K562 (cell line): ENCODE measurements around the gene ASIP. TPM values are rescaled to one million over a fixed set of nuclear protein-coding genes. Genes with fewer than 3 reads are reported as not detected.

Source experiments
- ATF3 ChIP-seq, 2 experiments: fragments of 450-650 bp in 1 of 2; sonication (generic) in 1 of 2; formaldehyde crosslinking in 1 of 2; IDR thresholded peaks in 1 of 2; conservative IDR thresholded peaks in 1 of 2; 2 replicates each; pipeline versions ENCODE4 v1.6.1 to v1.8.1; 2016 to 2023; ENCODE audit warnings: mild to moderate bottlenecking in 2 of 2, moderate library complexity in 2 of 2, inconsistent platforms in 1 of 2, missing genetic modification reagents in 1 of 2
- CHCHD3 ChIP-seq: fragments of 250-450 bp; sonication (Bioruptor Pico); IDR thresholded peaks from 2 replicates; pipeline ENCODE4 v2.1.2; 2022; ENCODE audit warnings: mild to moderate bottlenecking
- DDX20 ChIP-seq: fragments of 450-650 bp; IDR thresholded peaks from 2 replicates; pipeline ENCODE4 v1.6.1; 2016; ENCODE audit warnings: missing genetic modification characterization, low read depth, mild to moderate bottlenecking, missing compliant biosample characterization, moderate library complexity
- ETS2 ChIP-seq: IDR thresholded peaks from 2 replicates; pipeline ENCODE4 v1.6.1; 2016; ENCODE audit warnings: borderline replicate concordance, missing genetic modification characterization, mild to moderate bottlenecking, moderate library complexity, missing compliant biosample characterization; ENCODE audit not compliant: poor library complexity, severe bottlenecking
- FUS ChIP-seq: fragments of 200-400 bp; formaldehyde crosslinking; optimal IDR thresholded peaks from 2 replicates; pipeline ENCODE3; 2017; ENCODE audit warnings: low read depth, low read length
- HNRNPK ChIP-seq: fragments of 200-400 bp; formaldehyde crosslinking; IDR thresholded peaks from one replicate; pipeline ENCODE4 v1.6.1; 2018; ENCODE audit warnings: mild to moderate bottlenecking, low read depth, low read length; ENCODE audit not compliant: poor library complexity, severe bottlenecking
- PBX2 ChIP-seq, 2 experiments: IDR thresholded peaks in 1 of 2; conservative IDR thresholded peaks in 1 of 2; 2 replicates each; pipeline ENCODE4 v1.6.1; 2016; ENCODE audit warnings: low read depth in 2 of 2, mild to moderate bottlenecking in 1 of 2, missing compliant biosample characterization in 1 of 2, missing genetic modification characterization in 1 of 2, moderate library complexity in 1 of 2
- POLR2AphosphoS2 ChIP-seq: IDR thresholded peaks from 2 replicates; pipeline ENCODE4 v1.6.1; 2012; ENCODE audit warnings: low read length, improper control_type of control experiment
- RNF2 ChIP-seq: sonication (generic); IDR thresholded peaks from 2 replicates; pipeline ENCODE4 v1.6.1; 2016
- SIRT6 ChIP-seq: IDR thresholded peaks from one replicate; pipeline ENCODE4 v1.6.1; 2012; ENCODE audit warnings: low read depth, mild to moderate bottlenecking, control low read depth, inconsistent platforms, low read length, moderate library complexity
- TBP ChIP-seq: optimal IDR thresholded peaks from 2 replicates; pipeline ENCODE3; 2011; ENCODE audit warnings: low read depth, low read length, improper control_type of control experiment
- THAP12 ChIP-seq: fragments of 250-450 bp; sonication (Bioruptor Pico); IDR thresholded peaks from 2 replicates; pipeline ENCODE4 v1.9.0; 2021; ENCODE audit warnings: mild to moderate bottlenecking, inconsistent platforms
- TRIM28 ChIP-seq: fragments of 450-650 bp; IDR thresholded peaks from 2 replicates; pipeline ENCODE4 v1.6.1; 2017
- YBX1 ChIP-seq: fragments of 450-650 bp; IDR thresholded peaks from 2 replicates; pipeline ENCODE4 v1.7.1; 2016; ENCODE audit warnings: mild to moderate bottlenecking
- ZHX1 ChIP-seq: fragments of 150-350 bp; conservative IDR thresholded peaks from 2 replicates; pipeline ENCODE4 v1.6.1; 2014; ENCODE audit warnings: low read length
- ZNF436 ChIP-seq: fragments of 250-450, 450-650 bp; sonication (Bioruptor Pico); formaldehyde crosslinking; IDR thresholded peaks from 2 replicates; pipeline ENCODE4 v1.7.0; 2020; ENCODE audit warnings: mild to moderate bottlenecking
- ZNF551 ChIP-seq: fragments of 250-450 bp; sonication (Bioruptor Pico); IDR thresholded peaks from 2 replicates; pipeline ENCODE4 v1.5.0; 2021; ENCODE audit warnings: mild to moderate bottlenecking, moderate library complexity
- polyA plus RNA-seq, 8 experiments: library from polyadenylated mRNA; depleted of rRNA in 4 of 8; stranded (reverse) in 5 of 8; unstranded in 3 of 8; fragments of >200 nt; fragmentation: Nextera tagmentation in 2 of 8; fragmentation: Illumina TruSeq in 1 of 8; extraction: Ambion mirVana in 2 of 8; extraction: Trizol in 1 of 8; gene quantifications; 2 replicates each; pipeline versions ENCODE4 v1.2.1 to v1.2.3, GENCODE V29; 2011 to 2014; ENCODE audit warnings: inconsistent platforms in 1 of 8, missing spikeins in 1 of 8
- total RNA-seq, 7 experiments: library from RNA; depleted of rRNA in 6 of 7; stranded (reverse); fragments of >200 nt in 6 of 7; fragmentation: Illumina TruSeq in 2 of 7; extraction: Trizol in 2 of 7; gene quantifications; 2 replicates each; pipeline versions ENCODE4 v1.2.1 to v1.2.3, GENCODE V29; 2011 to 2021; ENCODE audit warnings: low replicate concordance in 1 of 7

ASIP gene
- total and polyA plus RNA-seq, 9 of the 15 experiments (the other 6 are each of a cell fraction or from before 2014, with no cell fraction given), result not detected

- TF ChIP-seq THAP12 (CRISPR knock-in tag), result 0 out of 2 replicates have a peak, but pooled peaks have one; percentile 42
- peak; percentile 71 for TF ChIP-seq FUS
- no peak for TF ChIP-seq CHCHD3
- no peak for TF ChIP-seq DDX20 (tag)
- TF ChIP-seq SIRT6, result no peak
- TF ChIP-seq HNRNPK, result no peak
- TF ChIP-seq ATF3 (IDR thresholded peaks at IDR 0.05), result no peak
- peak; percentile 81 for TF ChIP-seq ATF3 (CRISPR knock-in tag; conservative IDR thresholded peaks at IDR 0.05)
- no peak for TF ChIP-seq YBX1
- TF ChIP-seq TRIM28, result no peak
- TF ChIP-seq RNF2, result no peak
- TF ChIP-seq TBP, result peak; percentile 95
- TF ChIP-seq ETS2 (tag), result no peak
- no peak for TF ChIP-seq PBX2 (CRISPR knock-in tag; IDR thresholded peaks at IDR 0.05; ENCODE audit: low read depth)
- TF ChIP-seq PBX2 (tag; conservative IDR thresholded peaks at IDR 0.05; ENCODE audit: low read depth), result no peak
- no peak for TF ChIP-seq ZHX1
- no peak for TF ChIP-seq POLR2AphosphoS2
- no peak for TF ChIP-seq ZNF436 (CRISPR knock-in tag)
- no peak for TF ChIP-seq ZNF551 (CRISPR knock-in tag)
Observed at GRCh38 chr20:34302723-34303533, 61.7 kb downstream of the ASIP start, which contains the start of gene AHCY (continued).
